ENCODE data around the gene ZDHHC7.

Gene ZDHHC7

GRCh38 chr16:85027958-85028684 lies 16.8 kb upstream of the ZDHHC7 start:
- Histone ChIP-seq H3K27ac (peak overlapping the region; percentile 77), H3K36me3 (no peaks in the 10 kb centered on the region), H3K27me3 (ENCODE audit: insufficient read depth, low read depth, severe bottlenecking) (no peaks in the 10 kb centered on the region), H3K4me3 (ENCODE audit: low read depth, low read length) (peak overlapping the region; percentile 47), H3K9me3 (ENCODE audit: severe bottlenecking) (no peaks in the 10 kb centered on the region)
- peak; percentile 18 for DNase-seq
- no peak for TF ChIP-seq CTCF (IDR thresholded peaks at IDR 0.05; ENCODE audit: low read depth, low read length)

- Histone ChIP-seq H3K27me3 (ENCODE audit: insufficient read depth, low read depth, severe bottlenecking) (no peaks in the 10 kb centered on the region), H3K36me3 (no peaks in the 10 kb centered on the region), H3K27ac (peak within 1 kb of the TSS; percentile 77), H3K4me3 (ENCODE audit: low read depth, low read length) (peak within 1 kb of the TSS; percentile 63), H3K9me3 (ENCODE audit: severe bottlenecking) (no peaks in the 10 kb centered on the region)
- peak; percentile 84 for DNase-seq
- TF ChIP-seq CTCF (IDR thresholded peaks at IDR 0.05; ENCODE audit: low read depth, low read length), result peak; percentile 17; the same call in 1 of the 2 replicates
These were observed 16.1 kb upstream of the ZDHHC7 start, which contains the start of gene KIAA0513 for GRCh38 chr16:85027349-85027957. KIAA0513 (plus strand) TSS chr16:85027795; CDS start chr16:85067072, 39,277 bp downstream.

GRCh38 chr16:85026703-85027102 lies 15.4 kb upstream of the ZDHHC7 start:
- TF ChIP-seq CTCF (IDR thresholded peaks at IDR 0.05; ENCODE audit: low read depth, low read length), result no peak
- no peak for DNase-seq
- Histone ChIP-seq H3K27ac (no peak overlapping the region), H3K36me3 (no peaks in the 10 kb centered on the region), H3K4me3 (ENCODE audit: low read depth, low read length) (peak overlapping the region; percentile 63; the same call in 1 of the 2 replicates), H3K27me3 (ENCODE audit: insufficient read depth, low read depth, severe bottlenecking) (no peaks in the 10 kb centered on the region), H3K9me3 (ENCODE audit: severe bottlenecking) (no peaks in the 10 kb centered on the region)

GRCh38 chr16:85025781-85026653 lies 14.7 kb upstream of the ZDHHC7 start:
- DNase-seq, result no peak
- H3K27ac ChIP-seq, result no peak overlapping the region

More at GRCh38 chr16:85025781-85026653, 14.7 kb upstream of the ZDHHC7 start:
- H3K4me3 ChIP-seq (ENCODE audit: low read depth, low read length), result no peak overlapping the region
- no peak for TF ChIP-seq CTCF (IDR thresholded peaks at IDR 0.05; ENCODE audit: low read depth, low read length)
- H3K9me3 ChIP-seq (ENCODE audit: severe bottlenecking), result no peaks in the 10 kb centered on the region
- no peaks in the 10 kb centered on the region for H3K36me3 ChIP-seq
- H3K27me3 ChIP-seq (ENCODE audit: insufficient read depth, low read depth, severe bottlenecking), result no peaks in the 10 kb centered on the region
